AG10803 (cell line): ENCODE data around the gene TADA3.

Experiments
- DNase-seq: peaks from one replicate; pipeline ENCODE4 v3.0.0; 2010; ENCODE audit warnings: low read depth
- H3K4me3 ChIP-seq: 2 replicates; pipeline ENCODE4 v1.5.1; 2011; ENCODE audit warnings: mild to moderate bottlenecking, low read length, control low read depth
- TF ChIP-seq, protein P1 (sequence below): conservative IDR thresholded peaks from 2 replicates; pipeline ENCODE4 v1.5.1; 2011; ENCODE audit warnings: mild to moderate bottlenecking, low read length, control low read depth, inconsistent platforms

Gene TADA3

DNA sequence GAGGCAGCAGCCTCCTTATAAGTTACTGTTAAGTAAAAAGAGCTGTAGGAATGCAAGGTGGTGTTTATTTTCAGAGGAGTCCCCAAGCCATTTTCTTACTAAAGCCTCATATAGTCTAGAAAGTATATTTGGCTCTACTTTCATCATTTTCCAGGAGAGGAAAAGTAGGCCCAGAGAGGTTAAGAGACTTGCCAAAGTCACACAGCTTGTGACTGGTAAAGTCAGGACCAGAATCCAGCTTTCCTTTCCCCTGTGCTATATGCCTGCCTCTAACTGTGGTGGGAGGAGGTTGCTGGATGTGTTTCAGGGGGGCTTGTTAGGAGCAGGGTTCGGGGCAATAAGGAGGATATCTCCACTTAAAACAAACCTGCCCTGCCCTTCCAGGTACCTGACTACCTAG lies 49.7 kb downstream of the TADA3 start:
- TF ChIP-seq, protein P1, sequence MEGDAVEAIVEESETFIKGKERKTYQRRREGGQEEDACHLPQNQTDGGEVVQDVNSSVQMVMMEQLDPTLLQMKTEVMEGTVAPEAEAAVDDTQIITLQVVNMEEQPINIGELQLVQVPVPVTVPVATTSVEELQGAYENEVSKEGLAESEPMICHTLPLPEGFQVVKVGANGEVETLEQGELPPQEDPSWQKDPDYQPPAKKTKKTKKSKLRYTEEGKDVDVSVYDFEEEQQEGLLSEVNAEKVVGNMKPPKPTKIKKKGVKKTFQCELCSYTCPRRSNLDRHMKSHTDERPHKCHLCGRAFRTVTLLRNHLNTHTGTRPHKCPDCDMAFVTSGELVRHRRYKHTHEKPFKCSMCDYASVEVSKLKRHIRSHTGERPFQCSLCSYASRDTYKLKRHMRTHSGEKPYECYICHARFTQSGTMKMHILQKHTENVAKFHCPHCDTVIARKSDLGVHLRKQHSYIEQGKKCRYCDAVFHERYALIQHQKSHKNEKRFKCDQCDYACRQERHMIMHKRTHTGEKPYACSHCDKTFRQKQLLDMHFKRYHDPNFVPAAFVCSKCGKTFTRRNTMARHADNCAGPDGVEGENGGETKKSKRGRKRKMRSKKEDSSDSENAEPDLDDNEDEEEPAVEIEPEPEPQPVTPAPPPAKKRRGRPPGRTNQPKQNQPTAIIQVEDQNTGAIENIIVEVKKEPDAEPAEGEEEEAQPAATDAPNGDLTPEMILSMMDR, result no peak
- DNase-seq, result no peak
- H3K4me3 ChIP-seq, result no peak overlapping the region

DNA sequence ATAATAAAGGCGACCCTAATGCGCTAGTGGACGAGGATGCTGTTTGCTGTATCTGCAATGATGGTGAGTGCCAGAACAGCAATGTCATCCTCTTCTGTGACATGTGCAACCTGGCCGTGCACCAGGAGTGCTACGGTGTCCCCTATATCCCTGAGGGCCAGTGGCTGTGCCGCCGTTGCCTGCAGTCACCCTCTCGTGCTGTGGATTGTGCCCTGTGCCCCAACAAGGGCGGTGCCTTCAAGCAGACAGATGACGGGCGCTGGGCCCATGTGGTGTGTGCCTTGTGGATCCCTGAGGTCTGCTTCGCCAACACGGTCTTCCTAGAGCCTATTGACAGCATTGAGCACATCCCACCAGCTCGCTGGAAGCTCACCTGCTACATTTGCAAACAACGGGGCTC lies 53.1 kb downstream of the TADA3 start:
- H3K4me3 ChIP-seq, result no peak overlapping the region
- TF ChIP-seq, protein P1, result no peak
- no peak for DNase-seq

DNA sequence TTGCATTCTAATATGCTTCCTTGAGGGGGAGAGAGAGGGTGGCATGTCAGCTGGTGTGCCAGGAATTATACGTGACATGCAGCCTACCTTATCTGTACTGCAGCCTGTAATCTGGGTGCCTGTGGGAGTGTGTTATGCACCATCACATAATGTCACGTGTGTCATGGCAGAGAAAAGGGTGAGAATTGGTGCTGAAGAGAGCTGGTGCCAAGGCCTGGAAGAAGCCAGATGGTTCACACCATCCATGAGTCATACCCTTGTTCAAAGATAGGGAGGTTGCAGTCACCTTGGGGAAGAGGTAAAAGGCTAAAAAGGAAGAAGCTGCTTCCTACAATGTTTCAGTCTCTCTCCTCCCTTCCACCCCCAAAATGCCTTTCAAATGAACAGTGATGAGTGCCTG lies 55.4 kb downstream of the TADA3 start:
- H3K4me3 ChIP-seq, result no peak overlapping the region
- DNase-seq, result no peak
- TF ChIP-seq, protein P1, result no peak

DNA sequence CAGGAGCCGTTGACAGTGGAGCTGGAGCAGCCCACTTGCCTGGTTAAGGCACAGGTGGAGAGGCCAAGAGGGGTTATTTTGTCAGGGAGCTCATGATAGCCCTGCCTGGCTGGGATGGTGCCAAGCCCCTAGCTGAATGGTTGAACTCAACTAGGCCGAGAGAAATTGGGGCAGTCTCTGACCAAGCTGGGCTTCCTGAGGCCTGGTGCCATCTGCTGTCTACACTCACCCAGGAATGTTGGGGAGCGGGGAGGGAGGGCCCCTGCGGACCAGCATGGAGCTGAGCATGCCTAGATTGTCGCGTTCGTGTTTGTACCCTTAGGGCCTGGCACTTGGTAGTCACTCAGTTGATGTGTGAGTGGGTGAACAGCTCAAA lies 59.5 kb downstream of the TADA3 start:
- TF ChIP-seq, protein P1, result no peak

DNA sequence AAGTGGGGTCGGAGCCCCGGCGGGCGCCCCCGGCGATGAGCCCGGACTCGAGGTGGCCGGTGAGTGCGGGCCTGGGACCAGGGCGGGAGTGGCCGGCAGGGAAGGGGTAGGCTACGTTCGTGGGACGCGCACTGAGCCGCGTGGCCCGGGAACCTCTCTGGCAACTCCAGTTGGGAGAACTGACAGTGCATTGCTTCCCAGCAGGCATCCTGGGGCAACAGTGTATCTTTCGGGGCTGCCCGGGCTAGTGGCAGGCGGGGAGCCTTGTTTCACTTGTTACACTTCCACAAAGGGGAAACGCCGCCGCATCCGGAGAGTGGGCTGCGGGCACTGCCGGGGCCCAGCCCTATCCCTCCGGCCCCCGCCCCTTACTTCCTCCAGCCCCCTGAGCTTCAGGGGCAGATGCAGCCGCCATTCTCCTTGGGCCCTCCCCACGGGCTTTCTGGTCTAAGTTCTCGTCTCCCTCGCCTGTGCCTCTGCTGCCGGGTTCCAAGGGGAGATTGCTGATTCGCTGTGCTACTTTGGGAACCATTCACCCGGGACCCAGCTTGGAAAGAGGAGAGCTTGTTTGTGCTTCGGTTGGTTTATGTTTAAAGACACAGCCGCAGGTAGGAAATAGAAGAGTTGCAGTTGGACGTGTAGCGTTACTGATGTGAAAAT lies 60.1 kb downstream of the TADA3 start:
- H3K4me3 ChIP-seq, result peak overlapping the region; percentile 84
- no peak for DNase-seq
- TF ChIP-seq, protein P1, result no peak

More for the DNA sequence above, 59.5 kb downstream of the TADA3 start:
- H3K4me3 ChIP-seq, result peak overlapping the region; percentile 84
- DNase-seq, result peak; percentile 22

DNA sequence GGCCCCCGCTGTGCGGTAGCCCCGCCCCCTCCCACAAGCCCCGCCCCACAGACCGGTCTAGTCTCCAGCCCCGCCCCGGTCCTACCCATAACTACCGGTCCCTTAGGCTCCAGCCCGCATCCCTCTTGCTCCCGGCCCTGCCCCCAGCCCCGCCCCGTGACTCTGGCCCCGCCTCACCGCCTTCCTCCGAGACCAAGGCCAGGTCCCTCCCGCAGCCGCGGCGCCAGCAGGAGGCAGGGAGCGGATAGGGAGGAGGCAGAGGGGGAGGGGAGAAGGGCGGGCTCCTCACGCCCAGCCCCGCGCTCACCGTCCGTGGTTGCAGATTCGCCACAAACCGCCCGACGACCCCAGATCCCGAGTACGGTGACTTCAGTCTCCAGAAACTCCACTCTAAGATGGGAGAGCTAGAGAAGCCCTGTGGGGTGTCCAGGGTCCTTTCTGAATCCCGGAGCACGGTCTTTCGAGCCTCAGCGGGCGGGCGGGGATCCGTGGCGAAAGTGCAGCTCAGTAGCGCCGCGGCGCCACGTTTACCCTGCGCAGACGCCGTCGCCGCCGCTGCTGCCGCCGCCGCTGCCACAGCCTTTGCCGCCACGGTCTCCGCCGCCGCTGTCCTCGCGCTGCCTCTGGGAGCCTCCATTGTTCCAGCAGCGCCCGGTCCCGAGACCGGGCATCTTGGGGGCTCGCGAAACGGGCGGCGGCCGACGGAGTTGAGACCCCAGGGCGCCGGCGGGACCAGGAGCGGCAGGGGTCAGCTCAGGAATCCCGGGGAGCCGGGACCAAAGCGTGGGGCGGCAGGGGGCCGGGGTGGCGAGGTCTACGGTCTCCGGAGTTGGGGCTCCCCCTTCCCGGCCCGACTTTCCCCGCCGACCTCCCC lies 60.8 kb downstream of the TADA3 start, which contains the start of gene BRPF1:
BRPF1 (plus strand) TSS at position 530 of the 874 bp plus-strand sequence. CDS start 2,406 bp downstream, outside the sequence.
- TF ChIP-seq, protein P1, result peak; percentile 3; the same call in 1 of the 2 replicates
- peak; percentile 100 for DNase-seq
- H3K4me3 ChIP-seq, result peak within 1 kb of the TSS; percentile 84
